Activated naive CD8-positive, alpha-beta T cell treated with anti-CD3 and anti-CD28 coated beads, Interleukin-2, amount 10 ng/mL, durations not matched to agents 7 days and 5 days (primary cell): Measurements from ENCODE around the gene TMEM51. TPM values are rescaled to one million over a fixed set of nuclear protein-coding genes. Genes with fewer than 3 reads are reported as not detected.

Experiments used
- ATAC-seq: fragments of 150-1000 bp; cut with Tn5 transposase; one replicate; pipeline ENCODE4 v1.10.0; 2021; ENCODE audit warnings: low read depth, moderate library complexity
- POLR2A ChIA-PET: fragments of 350-600 bp; sonication (Branson Sonifier 250); formaldehyde crosslinking; loops from one replicate; lab custom pipeline; 2021; ENCODE audit warnings: antibody characterized with exemption; lab: Charles Lee
- DNase-seq: peaks from one replicate; pipeline ENCODE4 v3.0.0; 2021
- H3K27ac Mint-ChIP-seq: one replicate; pipeline ENCODE4 v1.8.0; 2022; ENCODE audit warnings: mild to moderate bottlenecking, mixed read lengths
- H3K27me3 Mint-ChIP-seq: one replicate; pipeline ENCODE4 v1.8.0; 2022; ENCODE audit warnings: mild to moderate bottlenecking, moderate library complexity, mixed read lengths
- H3K36me3 Mint-ChIP-seq: one replicate; pipeline ENCODE4 v1.8.0; 2021; ENCODE audit warnings: mild to moderate bottlenecking, mixed read lengths
- H3K4me1 Mint-ChIP-seq: one replicate; pipeline ENCODE4 v1.8.0; 2021; ENCODE audit warnings: mixed read lengths
- H3K4me3 Mint-ChIP-seq: one replicate; pipeline ENCODE4 v1.8.0; 2022; ENCODE audit warnings: mild to moderate bottlenecking, moderate library complexity, mixed read lengths
- H3K9me3 Mint-ChIP-seq: one replicate; pipeline ENCODE4 v1.8.0; 2021; ENCODE audit warnings: mixed read lengths
- total RNA-seq, 2 experiments: library from RNA; stranded (reverse); gene quantifications; one replicate each; pipeline ENCODE4 v1.2.3, GENCODE V29; 2021

The TMEM51 gene, protein sequence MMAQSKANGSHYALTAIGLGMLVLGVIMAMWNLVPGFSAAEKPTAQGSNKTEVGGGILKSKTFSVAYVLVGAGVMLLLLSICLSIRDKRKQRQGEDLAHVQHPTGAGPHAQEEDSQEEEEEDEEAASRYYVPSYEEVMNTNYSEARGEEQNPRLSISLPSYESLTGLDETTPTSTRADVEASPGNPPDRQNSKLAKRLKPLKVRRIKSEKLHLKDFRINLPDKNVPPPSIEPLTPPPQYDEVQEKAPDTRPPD
- under 1 TPM; 0.57 to 0.80 TPM for total RNA-seq

DNA sequence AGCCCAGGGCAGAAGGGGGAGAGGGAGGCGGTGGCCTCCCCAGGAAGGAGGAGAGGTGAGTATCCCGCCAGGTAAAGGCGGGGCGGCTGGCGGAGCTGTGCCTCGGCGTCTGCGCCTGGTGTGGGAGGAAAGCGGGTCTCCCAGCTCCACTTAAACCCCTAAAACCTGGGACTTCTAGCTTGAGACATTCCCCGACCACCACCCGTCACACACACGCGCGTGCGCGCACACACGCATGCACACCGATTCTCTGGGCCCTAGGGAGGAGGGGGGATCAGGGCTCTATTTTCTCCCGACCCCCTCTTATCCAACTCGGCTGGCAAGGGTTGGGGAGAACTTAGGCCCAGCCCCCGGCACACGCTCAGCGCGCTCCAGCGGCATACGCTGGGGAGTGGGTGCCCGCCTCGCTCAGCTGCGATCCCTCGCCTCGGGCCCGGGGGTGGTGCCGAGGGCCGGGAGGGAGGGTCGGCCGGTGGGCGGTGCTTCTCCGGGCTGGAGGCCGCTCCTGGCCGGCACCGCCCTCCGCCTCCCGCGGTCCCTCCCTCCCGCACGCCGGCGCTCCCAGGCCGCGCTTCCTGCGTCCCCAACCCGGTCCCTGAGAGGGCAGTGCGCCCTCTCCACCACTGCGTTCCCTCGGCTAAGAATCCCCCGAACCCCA, at the start of gene TMEM51:
TSS of gene TMEM51 (plus strand) at position 564 of the 658 bp plus-strand sequence. CDS start 61,341 bp downstream, outside the sequence.
- peaks cover 4% of the 10 kb centered on the region for H3K9me3 Mint-ChIP-seq

DNA sequence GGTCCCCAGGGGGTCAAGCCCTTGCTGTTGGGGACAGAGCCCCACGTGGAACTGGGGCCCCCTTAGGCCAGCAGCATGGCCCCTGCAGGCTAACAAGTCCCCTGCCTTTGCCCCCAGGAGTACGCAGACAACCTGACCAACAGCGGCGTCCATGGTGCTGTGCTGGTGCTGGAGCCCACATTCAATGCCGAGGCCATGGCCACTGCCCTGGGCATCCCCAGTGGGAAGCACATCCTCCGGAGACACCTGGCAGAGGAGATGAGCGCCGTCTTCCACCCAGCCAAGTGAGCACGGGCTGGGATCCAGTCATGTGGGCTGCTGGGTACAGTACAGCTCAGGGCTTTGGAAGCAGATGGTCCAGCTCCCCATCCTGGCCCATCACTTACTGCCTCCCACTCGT, 49.6 kb upstream of the TMEM51 start:
- H3K36me3 Mint-ChIP-seq, result no peaks in the 10 kb centered on the region
- no peak for DNase-seq
- no peak overlapping the region for H3K4me3 Mint-ChIP-seq
- no peaks in the 10 kb centered on the region for H3K9me3 Mint-ChIP-seq
- peaks cover 17% of the 10 kb centered on the region for H3K27me3 Mint-ChIP-seq
- POLR2A ChIA-PET, result no interaction called here
- H3K27ac Mint-ChIP-seq, result no peak overlapping the region
- no peak for ATAC-seq
- H3K4me1 Mint-ChIP-seq, result peaks cover 6% of the 10 kb centered on the region

More for the DNA sequence above, at the start of gene TMEM51:
- Mint-ChIP-seq H3K27ac (no peak within 1 kb of the TSS), H3K4me1 (peaks cover 22% of the 10 kb centered on the region), H3K27me3 (peaks cover 57% of the 10 kb centered on the region), H3K36me3 (no peaks in the 10 kb centered on the region), H3K4me3 (peak within 1 kb of the TSS; percentile 76)
- POLR2A ChIA-PET, result no interaction called here
- peak; percentile 31 for ATAC-seq
- peak; percentile 43 for DNase-seq

DNA sequence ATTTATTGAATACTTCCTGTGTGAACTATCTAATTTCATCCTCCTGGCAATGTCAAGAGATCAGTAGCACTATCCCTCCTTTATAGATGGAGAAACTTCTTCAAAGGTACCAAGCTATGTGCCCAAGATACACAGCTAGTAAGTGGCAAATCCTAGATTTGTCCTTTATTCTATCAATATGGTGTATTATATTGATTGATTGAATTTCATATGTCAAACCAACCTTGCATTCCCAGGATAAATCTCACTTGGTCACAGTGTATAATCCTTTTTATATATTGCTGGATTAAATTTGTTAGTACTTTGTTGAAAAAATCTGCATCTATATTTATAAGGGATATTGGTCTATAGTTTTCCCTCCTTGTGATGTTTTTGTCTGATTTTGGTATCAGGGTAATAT, 48.8 kb upstream of the TMEM51 start:
- POLR2A ChIA-PET, result no interaction called here
- ATAC-seq (no peak), DNase-seq (no peak)
- no peaks in the 10 kb centered on the region for H3K36me3 Mint-ChIP-seq
- no peak overlapping the region for H3K27ac Mint-ChIP-seq
- peaks cover 6% of the 10 kb centered on the region for H3K4me1 Mint-ChIP-seq
- H3K4me3 Mint-ChIP-seq, result no peak overlapping the region
- no peaks in the 10 kb centered on the region for H3K9me3 Mint-ChIP-seq
- peaks cover 17% of the 10 kb centered on the region for H3K27me3 Mint-ChIP-seq

DNA sequence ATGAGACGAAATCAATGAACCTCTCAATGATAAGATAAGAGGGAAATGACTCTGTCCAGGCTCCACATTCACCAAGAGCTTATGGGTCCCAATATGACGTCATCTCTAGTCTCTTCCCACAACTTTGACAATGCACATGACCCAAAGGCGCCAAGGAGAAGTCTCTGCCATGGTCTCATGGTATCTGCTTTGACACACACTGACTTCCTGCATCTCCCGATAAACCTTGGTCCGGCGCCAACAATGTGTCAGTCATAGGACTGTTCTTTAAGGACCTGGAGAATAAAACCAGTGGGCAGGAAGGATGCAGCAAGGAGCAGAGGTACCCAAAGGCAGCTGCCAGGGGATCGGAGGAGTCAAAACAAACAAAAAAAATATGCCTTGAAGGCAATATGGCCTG, 46.9 kb upstream of the TMEM51 start:
- Mint-ChIP-seq H3K9me3 (no peaks in the 10 kb centered on the region), H3K27ac (no peak overlapping the region), H3K4me1 (no peaks in the 10 kb centered on the region), H3K4me3 (no peak overlapping the region), H3K36me3 (no peaks in the 10 kb centered on the region), H3K27me3 (peaks cover 12% of the 10 kb centered on the region)
- DNase-seq (no peak), ATAC-seq (no peak)
- POLR2A ChIA-PET, result no interaction called here

DNA sequence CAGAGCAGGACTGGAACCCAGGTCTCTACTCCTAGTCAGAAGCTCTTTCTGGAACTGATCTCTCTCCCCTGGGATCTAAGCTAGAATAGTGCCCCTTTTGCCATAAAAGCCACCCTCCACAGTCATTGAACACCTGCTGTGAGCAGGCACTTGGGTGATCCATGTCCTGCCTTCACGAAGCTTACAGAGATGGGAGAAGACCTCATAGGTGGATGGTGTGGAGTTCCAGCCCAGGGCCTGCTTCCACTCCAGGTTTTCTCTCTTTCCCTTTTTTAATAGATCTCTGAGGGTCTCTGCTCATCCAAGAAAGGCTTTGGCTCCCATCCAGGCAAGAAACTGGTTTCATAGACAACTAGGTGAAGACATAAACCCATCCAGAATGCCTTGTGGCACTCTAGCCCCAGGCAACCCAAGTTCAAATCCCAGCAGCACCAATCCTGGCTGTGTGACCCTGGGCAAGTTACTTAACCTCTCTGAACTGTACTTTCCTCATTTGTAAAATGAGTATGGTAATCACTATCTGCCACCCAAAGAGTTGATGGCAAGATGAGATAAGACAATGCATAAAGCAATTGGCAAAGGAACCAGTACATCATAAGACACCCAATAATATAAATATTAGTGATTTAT, 46.4 kb upstream of the TMEM51 start:
- POLR2A ChIA-PET, result no interaction called here
- DNase-seq (no peak), ATAC-seq (no peak)
- Mint-ChIP-seq H3K27me3 (peaks cover 10% of the 10 kb centered on the region), H3K27ac (no peak overlapping the region), H3K4me3 (no peak overlapping the region), H3K9me3 (no peaks in the 10 kb centered on the region), H3K36me3 (no peaks in the 10 kb centered on the region), H3K4me1 (peaks cover 3% of the 10 kb centered on the region)

DNA sequence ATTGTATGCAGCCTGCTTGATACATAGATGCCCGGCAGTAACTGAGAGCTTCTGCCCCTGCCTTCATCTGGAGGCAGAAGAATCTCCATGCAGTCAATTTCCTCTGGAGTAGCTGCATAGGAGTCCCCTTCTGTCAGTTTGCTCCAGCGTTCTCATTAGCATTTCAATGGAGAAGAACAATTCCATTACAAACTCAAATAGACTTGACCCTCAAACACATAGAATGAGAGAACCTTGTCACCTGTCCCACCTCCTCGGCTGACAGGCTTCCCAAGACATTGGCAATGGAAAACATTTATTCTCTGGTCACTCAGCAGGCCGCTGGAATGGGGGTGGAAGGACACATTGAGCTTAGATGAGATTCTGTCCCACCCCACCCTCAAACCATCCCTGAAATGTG, 45.6 kb upstream of the TMEM51 start:
- ATAC-seq (no peak), DNase-seq (no peak)
- Mint-ChIP-seq H3K4me3 (no peak overlapping the region), H3K27me3 (peaks cover 10% of the 10 kb centered on the region), H3K4me1 (peaks cover 10% of the 10 kb centered on the region), H3K27ac (no peak overlapping the region), H3K36me3 (no peaks in the 10 kb centered on the region), H3K9me3 (no peaks in the 10 kb centered on the region)
- POLR2A ChIA-PET, result no interaction called here

DNA sequence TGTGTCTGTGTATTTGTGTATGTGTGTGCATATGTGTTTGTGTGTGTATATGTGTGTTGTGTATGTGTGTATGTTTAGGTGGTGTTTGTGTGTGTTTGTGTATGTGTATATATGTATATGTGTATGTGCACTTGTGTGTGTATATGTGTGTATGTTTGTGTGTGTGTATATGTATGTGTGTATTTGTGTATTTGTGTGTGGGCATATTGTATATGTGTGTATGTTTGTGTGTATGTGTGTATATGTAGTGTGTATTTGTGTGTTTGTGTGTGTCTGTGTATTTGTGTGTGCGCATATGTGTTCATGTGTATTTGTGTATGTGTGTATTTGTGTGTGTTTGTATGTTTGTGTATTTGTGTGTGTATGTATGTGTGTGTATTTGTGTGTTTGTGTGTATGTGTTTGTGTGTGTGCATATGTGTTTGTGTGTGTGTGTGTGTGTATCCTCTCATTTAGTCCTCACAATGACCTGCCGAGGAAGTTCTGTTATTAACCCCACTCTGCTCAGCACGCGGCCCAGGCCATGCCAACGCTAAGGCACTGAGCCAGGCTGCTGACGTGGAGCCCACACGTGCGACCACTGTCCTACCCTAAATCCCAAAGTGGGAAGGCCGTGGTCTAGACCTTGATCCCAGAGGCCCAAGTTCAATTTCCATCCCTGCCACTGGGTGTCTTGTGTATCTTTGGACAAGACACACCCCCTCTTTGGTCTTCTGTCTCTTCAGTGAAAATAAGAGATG, 43.2 kb upstream of the TMEM51 start:
- POLR2A ChIA-PET, result no interaction called here

DNA sequence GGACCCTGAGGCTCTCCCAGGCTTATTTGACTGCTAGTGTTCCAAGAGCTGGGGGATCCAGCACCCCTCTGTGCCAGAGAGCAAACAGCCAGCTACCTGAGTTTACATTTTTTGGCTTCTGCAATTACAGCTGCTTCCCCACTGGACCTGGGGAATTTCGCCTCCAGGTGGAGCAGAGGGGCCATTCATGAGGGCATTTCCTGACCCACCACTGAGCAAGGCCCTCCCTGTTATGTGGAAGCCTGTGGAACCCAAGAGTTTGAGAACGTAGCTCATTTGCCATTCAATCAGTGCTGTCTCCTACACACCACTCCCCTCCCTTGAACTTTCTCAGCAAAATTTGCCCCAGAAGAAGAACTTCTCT, 42.7 kb upstream of the TMEM51 start:
- H3K36me3 Mint-ChIP-seq, result no peaks in the 10 kb centered on the region
- H3K4me1 Mint-ChIP-seq, result peaks cover 10% of the 10 kb centered on the region
- no peak overlapping the region for H3K4me3 Mint-ChIP-seq
- DNase-seq (no peak), ATAC-seq (no peak)
- H3K9me3 Mint-ChIP-seq, result no peaks in the 10 kb centered on the region
- H3K27me3 Mint-ChIP-seq, result peaks cover 12% of the 10 kb centered on the region
- POLR2A ChIA-PET, result no interaction called here
- H3K27ac Mint-ChIP-seq, result no peak overlapping the region

More for the DNA sequence above, 43.2 kb upstream of the TMEM51 start:
- no peak overlapping the region for H3K4me3 Mint-ChIP-seq
- H3K36me3 Mint-ChIP-seq, result no peaks in the 10 kb centered on the region
- ATAC-seq (no peak), DNase-seq (no peak)
- peaks cover 10% of the 10 kb centered on the region for H3K4me1 Mint-ChIP-seq
- H3K27ac Mint-ChIP-seq, result no peak overlapping the region
- no peaks in the 10 kb centered on the region for H3K9me3 Mint-ChIP-seq
- H3K27me3 Mint-ChIP-seq, result peaks cover 15% of the 10 kb centered on the region

DNA sequence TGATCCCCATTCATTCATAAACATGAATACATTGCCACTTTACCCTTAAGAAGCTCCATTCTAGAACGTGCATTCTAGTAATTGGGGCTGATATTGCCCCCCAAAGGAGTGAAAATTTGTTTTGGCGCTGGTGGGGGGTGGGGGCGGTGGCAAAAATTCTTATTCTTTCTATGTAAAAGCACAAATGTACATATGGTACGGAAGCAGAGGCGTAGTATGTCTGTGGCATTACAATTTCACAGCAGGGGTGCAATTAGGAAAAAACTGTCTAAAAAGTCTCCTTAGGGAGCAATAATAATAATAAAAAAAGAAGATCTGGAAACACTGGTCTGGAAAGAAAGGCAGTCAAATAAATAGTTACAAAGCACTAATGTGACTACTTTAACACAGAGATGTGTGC, 40.4 kb upstream of the TMEM51 start:
- DNase-seq (no peak), ATAC-seq (no peak)
- Mint-ChIP-seq H3K4me3 (no peak overlapping the region), H3K9me3 (no peaks in the 10 kb centered on the region), H3K4me1 (peaks cover 10% of the 10 kb centered on the region), H3K27ac (no peak overlapping the region), H3K27me3 (peaks cover 7% of the 10 kb centered on the region), H3K36me3 (no peaks in the 10 kb centered on the region)
- POLR2A ChIA-PET, result no interaction called here

DNA sequence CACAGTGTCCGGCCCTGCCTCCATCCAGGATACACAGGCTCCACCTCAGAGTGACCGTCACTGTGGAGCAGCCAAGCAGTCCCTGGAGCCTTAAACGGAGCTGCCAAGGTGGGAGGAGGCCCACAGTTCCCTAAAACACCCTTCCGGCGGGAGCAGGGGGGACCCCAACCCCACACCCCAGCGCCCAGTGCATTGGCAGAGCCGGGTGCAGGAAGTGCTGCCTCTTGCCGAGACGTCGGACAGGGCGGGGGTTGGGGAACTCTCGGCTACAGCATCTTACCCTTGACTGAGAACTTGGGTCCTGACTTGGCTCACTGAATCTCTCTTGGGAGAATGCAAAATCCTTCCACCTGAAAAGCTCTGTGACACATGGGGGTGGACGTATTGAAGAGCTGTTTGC, 38.7 kb upstream of the TMEM51 start:
- Mint-ChIP-seq H3K27ac (no peak overlapping the region), H3K4me3 (no peak overlapping the region), H3K27me3 (peaks cover 6% of the 10 kb centered on the region), H3K9me3 (no peaks in the 10 kb centered on the region), H3K36me3 (no peaks in the 10 kb centered on the region), H3K4me1 (peaks cover 10% of the 10 kb centered on the region)
- ATAC-seq, result no peak
- POLR2A ChIA-PET, result no interaction called here
- no peak for DNase-seq

DNA sequence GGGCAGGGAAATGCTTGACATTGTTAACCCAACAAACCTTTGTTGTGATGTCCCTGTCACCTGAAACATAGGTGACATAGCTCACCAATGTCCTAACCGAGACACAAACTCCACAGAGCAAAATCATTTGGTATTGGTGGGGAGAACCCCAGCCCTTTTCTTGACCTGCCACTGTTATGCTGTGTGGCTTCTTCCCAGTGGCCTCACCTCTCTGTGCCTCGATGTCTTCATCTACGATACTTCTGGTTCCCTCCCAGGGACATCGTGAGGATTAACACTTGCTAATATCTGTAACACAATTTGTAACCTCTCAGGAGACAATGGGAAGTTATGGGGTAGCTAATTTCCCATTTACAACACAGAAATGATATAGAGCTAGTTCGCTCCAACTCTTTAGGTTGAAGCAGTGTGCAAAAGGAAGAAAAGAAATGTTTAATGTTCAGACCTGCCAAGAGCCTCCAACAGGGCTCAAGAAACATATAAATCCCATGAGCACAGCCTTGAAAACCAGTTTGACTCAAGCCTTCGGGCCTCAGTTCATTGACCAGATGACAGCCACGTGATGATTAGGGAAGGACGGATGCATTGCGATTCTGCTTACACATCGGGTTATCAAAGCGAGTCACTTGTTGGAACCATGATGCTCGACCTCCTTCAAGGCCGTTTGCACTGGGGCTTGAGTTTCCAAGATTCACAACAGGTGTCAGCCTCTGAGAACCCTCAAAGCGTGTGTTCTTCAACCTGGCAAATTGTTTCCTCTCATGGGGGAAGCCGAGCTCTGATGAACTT, 37.8 kb upstream of the TMEM51 start:
- no peaks in the 10 kb centered on the region for H3K9me3 Mint-ChIP-seq
- DNase-seq (no peak), ATAC-seq (no peak)
- H3K27ac Mint-ChIP-seq, result no peak overlapping the region
- POLR2A ChIA-PET, result no interaction called here
- peaks cover 9% of the 10 kb centered on the region for H3K27me3 Mint-ChIP-seq
- no peaks in the 10 kb centered on the region for H3K36me3 Mint-ChIP-seq
- no peak overlapping the region for H3K4me3 Mint-ChIP-seq
- H3K4me1 Mint-ChIP-seq, result peaks cover 10% of the 10 kb centered on the region

DNA sequence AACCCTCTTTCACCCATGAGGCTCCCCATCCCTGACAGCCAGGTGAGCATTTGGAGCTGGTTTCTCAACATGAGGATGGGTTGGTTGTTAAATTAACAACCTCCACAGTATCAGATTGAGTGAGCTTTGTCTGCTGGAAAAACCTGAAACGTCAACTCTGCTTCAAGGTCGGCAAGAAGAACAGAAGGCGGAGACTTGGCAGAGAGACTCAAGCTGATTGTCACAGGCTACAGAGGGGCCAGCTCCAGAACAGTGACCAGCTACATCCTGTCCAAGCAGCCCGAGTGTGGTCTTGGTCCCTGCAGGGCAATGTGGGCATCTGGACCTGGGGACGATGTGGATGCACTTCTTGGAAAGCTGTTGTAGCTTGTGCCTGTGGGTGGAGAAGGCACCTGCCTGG, 36.6 kb upstream of the TMEM51 start:
- Mint-ChIP-seq H3K27ac (no peak overlapping the region), H3K9me3 (no peaks in the 10 kb centered on the region), H3K4me3 (no peak overlapping the region), H3K36me3 (no peaks in the 10 kb centered on the region), H3K27me3 (peaks cover 9% of the 10 kb centered on the region), H3K4me1 (peaks cover 9% of the 10 kb centered on the region)
- ATAC-seq, result no peak
- POLR2A ChIA-PET, result no interaction called here
- DNase-seq, result no peak
